ENCODE data around the gene RGL2.
"Not testable (repeated sequence)": the region's sequence is repeated elsewhere in the genome, so short reads cannot be mapped to it uniquely, and the experiment has no call there.

Gene RGL2

GRCh38 chr6:33271468-33272274 lies 27.1 kb downstream of the RGL2 start, which contains the start of the genes RPS18 and VPS52:
RPS18 (plus strand) TSS chr6:33272075; CDS start chr6:33272120, 45 bp downstream.
VPS52 (minus strand) TSS chr6:33271876; CDS start chr6:33271675, 201 bp downstream.
- DNase-seq = peak; percentile 97

DNA sequence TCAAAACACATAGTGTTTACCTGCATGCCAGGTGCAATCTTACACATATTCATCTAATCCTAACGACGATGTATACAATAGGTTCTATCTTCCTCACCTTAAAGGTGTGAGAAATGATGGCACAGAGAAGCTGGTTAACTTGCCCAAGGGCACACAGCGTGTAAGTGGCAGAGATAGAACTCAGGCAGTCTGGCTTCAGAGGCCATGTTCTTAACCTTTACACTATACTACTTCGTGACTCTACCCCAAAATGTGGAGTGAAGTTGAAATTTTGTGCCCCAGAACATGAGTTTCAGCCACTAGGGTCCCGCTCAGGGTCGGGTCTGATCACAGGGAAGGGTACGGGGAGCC lies 27.6 kb downstream of the RGL2 start:
- DNase-seq = no peak

GRCh38 chr6:33264015-33264414 lies 34.7 kb downstream of the RGL2 start:
- no peak for DNase-seq

DNA sequence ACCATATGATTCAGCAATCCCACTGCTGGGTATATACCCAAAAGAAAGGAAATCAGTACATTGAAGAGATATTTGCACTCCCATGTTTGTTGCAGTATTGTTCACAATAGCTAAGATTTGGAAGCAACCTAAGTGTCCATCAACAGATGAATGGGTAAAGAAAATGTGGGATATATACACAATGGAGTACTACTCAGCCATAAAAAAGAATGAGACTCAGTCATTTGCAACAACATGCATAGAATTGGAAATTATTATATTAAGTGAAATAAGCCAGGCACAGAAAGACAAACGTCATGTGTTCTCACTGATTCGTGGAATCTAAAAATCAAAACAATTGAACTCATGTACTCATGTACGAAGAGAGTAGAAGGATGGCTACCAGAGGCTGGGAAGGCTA lies 36.3 kb downstream of the RGL2 start:
- not testable (repeated sequence) for DNase-seq

GRCh38 chr6:33259032-33259431 lies 39.7 kb downstream of the RGL2 start:
- no peak for DNase-seq

GRCh38 chr6:33254591-33254990 lies 44.2 kb downstream of the RGL2 start:
- no peak for DNase-seq

DNA sequence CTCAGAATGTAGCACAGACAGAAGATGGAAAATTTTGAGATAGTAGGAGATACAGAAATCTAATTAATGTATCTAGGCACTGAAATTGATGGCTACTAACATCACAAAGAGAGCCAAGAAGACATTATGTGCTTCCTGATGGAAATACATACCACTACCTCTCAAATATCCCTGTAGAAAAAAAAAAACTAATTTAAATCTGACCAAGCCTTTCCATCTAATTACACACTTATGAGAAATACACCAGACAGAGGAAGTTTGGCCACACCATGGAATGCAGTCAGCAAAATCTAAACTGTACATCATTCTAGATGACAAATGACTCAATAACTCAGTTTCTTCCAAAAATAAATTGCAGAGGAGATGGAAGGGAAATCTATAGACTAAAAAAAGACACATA lies 46.0 kb downstream of the RGL2 start:
- DNase-seq = no peak

- no peak for DNase-seq
Measured at GRCh38 chr6:33251395-33252012, 47.2 kb downstream of the RGL2 start.

- no peak for DNase-seq
Measured at GRCh38 chr6:33250731-33251130, 48.0 kb downstream of the RGL2 start.

- DNase-seq = no peak
Measured at GRCh38 chr6:33249732-33250630, 48.8 kb downstream of the RGL2 start.

- DNase-seq = peak; percentile 98
Measured at GRCh38 chr6:33248932-33249731, 49.6 kb downstream of the RGL2 start.

- no peak for DNase-seq
Measured at GRCh38 chr6:33248643-33248931, 50.2 kb downstream of the RGL2 start.

GRCh38 chr6:33247977-33248642 lies 50.6 kb downstream of the RGL2 start:
- peak; percentile 76 for DNase-seq

GRCh38 chr6:33243476-33243875 lies 55.3 kb downstream of the RGL2 start:
- DNase-seq = no peak

DNA sequence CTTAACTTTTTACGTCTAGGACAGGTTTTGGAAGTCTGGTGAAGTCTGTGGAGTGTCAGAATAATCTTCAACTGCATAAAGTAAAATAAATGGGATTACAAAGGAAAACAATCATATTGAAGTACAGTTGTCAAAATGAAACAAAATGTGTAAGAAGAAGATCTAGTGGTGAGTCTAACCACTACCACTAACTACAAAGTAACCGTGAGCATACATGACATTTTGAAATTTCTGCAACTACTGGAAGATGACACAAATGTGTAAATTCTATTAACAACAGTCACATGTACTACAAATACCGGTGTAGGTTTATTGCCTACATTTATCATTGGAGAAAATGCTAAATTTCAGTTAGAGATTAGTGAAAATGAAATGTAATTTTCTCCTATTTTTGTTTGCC lies 56.8 kb downstream of the RGL2 start:
- DNase-seq = no peak

All from NCI-H1105 (cell line).